ENCODE results near the gene HMCN2.

DNA sequence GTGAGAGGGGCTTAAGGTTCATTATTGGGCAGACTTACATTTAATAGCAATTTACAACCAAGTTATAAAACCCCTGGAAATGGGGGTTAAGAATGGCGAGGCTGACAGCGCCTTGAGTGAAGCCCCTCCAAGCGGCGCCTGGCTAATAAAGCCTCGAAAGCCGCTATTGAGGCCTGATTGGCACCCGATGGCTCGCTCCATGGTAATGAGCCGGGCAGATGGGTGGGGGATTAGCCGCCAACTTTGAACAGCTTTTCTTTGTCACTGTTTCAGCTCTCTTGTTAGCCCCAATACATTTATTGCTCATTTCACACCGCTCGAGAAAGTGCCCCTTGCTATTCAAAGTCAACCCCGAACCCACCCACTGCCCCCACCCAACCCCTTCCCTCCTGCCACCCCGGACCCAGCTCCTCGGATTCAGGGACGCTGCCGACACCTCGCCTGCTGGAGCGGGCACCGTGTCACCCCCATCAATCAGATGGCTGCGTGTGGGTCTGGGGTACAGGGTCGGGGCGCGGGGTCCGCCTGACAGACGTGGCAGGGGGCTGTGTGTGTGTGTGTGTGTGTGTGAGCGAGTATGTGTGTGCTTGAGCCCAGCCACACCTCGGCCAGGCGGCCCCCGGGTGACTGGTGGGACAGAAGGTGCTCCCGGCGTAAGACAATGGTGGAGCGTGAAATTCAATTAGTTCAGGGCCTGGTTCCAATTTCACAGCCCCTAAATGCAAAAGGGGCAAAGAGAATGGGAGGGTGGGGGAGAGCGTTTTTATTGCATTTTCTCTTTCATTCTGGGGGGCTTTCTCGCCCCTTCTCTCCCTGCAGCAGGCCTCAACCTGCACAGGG is 213.4 kb downstream of the HMCN2 start:
- TF ChIP-seq, protein P1, sequence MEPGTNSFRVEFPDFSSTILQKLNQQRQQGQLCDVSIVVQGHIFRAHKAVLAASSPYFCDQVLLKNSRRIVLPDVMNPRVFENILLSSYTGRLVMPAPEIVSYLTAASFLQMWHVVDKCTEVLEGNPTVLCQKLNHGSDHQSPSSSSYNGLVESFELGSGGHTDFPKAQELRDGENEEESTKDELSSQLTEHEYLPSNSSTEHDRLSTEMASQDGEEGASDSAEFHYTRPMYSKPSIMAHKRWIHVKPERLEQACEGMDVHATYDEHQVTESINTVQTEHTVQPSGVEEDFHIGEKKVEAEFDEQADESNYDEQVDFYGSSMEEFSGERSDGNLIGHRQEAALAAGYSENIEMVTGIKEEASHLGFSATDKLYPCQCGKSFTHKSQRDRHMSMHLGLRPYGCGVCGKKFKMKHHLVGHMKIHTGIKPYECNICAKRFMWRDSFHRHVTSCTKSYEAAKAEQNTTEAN (CRISPR knock-in tag; IDR thresholded peaks at IDR 0.05), result no peak
- TF ChIP-seq NR3C1 (CRISPR knock-in tag; conservative IDR thresholded peaks at IDR 0.05; ENCODE audit: low read depth), result no peak
- TF ChIP-seq, protein P2, sequence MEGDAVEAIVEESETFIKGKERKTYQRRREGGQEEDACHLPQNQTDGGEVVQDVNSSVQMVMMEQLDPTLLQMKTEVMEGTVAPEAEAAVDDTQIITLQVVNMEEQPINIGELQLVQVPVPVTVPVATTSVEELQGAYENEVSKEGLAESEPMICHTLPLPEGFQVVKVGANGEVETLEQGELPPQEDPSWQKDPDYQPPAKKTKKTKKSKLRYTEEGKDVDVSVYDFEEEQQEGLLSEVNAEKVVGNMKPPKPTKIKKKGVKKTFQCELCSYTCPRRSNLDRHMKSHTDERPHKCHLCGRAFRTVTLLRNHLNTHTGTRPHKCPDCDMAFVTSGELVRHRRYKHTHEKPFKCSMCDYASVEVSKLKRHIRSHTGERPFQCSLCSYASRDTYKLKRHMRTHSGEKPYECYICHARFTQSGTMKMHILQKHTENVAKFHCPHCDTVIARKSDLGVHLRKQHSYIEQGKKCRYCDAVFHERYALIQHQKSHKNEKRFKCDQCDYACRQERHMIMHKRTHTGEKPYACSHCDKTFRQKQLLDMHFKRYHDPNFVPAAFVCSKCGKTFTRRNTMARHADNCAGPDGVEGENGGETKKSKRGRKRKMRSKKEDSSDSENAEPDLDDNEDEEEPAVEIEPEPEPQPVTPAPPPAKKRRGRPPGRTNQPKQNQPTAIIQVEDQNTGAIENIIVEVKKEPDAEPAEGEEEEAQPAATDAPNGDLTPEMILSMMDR (IDR thresholded peaks at IDR 0.05), result no peak
- TF ChIP-seq, protein P3, sequence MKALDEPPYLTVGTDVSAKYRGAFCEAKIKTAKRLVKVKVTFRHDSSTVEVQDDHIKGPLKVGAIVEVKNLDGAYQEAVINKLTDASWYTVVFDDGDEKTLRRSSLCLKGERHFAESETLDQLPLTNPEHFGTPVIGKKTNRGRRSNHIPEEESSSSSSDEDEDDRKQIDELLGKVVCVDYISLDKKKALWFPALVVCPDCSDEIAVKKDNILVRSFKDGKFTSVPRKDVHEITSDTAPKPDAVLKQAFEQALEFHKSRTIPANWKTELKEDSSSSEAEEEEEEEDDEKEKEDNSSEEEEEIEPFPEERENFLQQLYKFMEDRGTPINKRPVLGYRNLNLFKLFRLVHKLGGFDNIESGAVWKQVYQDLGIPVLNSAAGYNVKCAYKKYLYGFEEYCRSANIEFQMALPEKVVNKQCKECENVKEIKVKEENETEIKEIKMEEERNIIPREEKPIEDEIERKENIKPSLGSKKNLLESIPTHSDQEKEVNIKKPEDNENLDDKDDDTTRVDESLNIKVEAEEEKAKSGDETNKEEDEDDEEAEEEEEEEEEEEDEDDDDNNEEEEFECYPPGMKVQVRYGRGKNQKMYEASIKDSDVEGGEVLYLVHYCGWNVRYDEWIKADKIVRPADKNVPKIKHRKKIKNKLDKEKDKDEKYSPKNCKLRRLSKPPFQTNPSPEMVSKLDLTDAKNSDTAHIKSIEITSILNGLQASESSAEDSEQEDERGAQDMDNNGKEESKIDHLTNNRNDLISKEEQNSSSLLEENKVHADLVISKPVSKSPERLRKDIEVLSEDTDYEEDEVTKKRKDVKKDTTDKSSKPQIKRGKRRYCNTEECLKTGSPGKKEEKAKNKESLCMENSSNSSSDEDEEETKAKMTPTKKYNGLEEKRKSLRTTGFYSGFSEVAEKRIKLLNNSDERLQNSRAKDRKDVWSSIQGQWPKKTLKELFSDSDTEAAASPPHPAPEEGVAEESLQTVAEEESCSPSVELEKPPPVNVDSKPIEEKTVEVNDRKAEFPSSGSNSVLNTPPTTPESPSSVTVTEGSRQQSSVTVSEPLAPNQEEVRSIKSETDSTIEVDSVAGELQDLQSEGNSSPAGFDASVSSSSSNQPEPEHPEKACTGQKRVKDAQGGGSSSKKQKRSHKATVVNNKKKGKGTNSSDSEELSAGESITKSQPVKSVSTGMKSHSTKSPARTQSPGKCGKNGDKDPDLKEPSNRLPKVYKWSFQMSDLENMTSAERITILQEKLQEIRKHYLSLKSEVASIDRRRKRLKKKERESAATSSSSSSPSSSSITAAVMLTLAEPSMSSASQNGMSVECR (CRISPR knock-in tag; IDR thresholded peaks at IDR 0.05; ENCODE audit: borderline replicate concordance), result no peak

Measured in WTC11 (cell line).